HG03469 (cell line): ENCODE data around the gene P3H2.
"Not testable (repeated sequence)": the region's sequence is repeated elsewhere in the genome, so short reads cannot be mapped to it uniquely, and the experiment has no call there.

Experiments used
- ATAC-seq: cut with Tn5 transposase; IDR thresholded peaks from one replicate; pipeline ENCODE4 v1.9.1; 2021; ENCODE audit warnings: mild to moderate bottlenecking, moderate library complexity, moderate number of reproducible peaks; ENCODE audit not compliant: unreplicated experiment

Gene P3H2

DNA sequence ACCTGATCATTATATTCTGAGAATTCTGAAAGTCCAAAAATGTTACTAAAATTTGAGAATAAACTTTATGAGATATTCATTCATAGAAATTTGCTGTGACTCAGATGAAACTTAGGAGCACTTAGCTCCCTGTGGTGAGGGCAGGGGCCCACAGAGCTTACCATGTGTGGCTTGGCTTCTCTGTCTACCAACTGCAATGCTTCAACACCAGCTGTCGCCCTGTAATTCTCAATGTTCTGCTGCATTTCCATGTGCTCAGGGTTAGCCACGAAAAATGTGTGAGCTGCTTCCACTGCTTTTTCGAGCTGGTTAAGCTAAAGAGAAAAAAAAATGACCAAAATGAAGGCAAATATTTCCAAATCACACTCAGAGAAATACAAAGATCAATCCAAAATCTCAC, 125.6 kb downstream of the P3H2 start:
- no peak for ATAC-seq

DNA sequence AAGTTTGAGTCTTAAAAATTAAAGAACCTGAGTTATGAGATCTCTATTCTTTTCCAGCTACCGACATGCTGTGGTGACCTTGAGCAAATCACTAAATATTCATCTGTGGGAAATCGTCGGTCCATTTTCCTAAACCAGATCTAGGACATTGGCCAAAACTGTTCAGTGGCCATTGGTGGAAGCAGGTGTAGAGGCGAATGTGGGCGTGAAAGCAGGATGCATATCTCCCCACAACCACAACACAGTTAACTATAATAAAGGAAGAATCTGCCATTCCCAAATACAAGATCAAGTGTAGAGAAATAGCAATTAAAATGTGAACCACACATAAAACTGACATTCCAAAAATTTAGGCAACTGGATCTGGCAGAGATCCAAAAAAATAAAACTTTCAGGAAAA, 129.9 kb downstream of the P3H2 start:
- ATAC-seq: no peak

DNA sequence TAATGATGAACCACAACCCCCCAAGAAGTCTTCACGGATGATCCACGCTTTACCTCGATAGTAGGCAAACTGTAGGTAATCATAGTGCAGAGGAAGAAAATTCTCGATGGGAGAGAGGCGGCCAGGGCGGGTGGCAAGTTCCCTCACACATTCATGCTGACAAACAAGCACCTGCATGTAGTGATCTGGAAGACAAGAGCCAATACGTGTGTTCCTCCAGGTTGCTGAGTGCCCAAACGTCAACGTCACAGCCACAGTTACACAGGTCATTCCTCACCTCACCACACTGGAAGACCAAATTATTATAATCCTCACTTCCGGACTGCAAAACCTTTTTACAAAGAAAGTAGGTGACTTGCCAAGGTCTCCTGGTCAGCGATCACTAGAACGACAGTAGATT, 131.8 kb downstream of the P3H2 start:
- no peak for ATAC-seq

DNA sequence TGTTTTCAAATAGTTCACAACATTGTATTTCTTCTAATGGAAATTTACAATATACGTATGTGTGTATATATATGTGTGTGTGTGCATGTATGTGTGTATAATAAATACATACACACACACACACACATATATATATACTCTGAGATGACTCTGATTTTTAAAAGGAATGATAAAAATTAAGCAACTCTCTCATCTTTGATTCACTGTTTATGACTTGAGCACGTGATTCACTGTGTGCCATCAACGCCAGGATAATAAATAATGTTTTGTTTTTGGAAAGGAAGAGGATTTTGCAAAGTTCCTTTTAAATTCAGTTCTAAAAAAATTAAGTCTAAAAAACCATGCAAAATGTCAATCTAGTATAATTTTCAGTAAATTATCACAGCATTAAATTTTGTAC, 132.4 kb downstream of the P3H2 start:
- ATAC-seq: no peak

DNA sequence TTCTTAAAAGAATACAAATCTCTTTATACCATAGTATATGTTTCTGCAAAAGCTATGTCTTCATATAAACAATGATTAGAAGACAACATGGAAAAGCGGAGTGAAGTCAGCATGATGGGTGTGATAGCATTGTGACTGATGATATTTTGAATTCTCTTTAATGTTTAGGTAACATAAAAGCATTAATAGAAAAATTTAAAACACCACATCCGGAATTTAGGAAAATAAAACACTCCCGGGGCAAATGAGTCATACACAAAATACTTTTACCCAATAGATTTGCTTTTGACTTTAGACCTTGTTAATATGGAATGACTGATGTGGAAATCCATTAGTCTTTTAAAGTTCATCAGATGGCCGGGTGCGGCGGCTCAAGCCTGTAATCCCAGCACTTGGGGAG, 134.7 kb downstream of the P3H2 start:
- ATAC-seq: no peak

DNA sequence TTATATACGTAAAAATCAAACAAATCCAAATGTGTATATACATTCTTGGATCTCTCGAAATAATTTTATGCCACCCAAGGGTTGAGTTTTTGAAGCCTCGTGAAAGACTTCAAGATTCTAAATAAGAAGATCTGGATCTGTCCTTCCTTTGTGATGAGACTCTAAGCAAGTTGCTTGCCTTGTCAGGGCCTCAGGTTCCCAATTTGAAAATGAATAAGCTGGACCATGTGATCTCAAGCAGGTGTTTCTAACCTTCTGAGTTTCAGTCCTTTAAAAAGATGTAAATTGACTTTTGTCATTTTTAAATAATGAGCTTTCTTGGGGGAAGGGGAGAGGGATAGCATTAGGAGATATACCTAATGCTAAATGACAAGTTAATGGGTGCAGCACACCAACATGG, 137.1 kb downstream of the P3H2 start:
- no peak for ATAC-seq

DNA sequence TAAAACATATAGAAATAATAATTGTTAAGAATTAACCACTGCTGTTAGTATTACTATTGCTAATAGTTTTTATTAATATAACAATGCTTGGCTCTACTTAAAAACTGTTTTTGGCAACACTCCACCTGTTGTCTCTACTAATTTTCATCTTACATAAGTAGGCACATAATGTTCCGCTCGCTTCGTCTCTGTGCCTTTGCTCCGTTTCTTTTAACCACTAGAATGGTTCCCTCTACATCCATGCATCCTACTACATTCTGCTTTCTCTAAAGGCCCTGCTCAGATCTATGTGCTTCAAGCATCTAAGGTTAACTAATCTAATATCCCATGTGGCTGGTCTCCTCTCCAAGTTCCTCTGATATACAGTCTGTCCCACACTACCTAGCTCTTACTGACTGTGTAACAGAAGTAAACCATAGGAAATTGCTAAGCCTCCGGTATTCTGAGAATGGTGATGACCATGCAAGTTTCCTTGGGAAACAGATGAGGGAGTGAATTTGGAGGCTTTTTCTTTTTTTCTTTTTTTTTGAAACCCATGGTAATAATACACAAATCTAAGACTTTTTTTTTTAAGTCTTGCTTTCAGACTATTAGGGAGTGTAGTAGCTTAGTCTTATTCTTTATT, 138.3 kb downstream of the P3H2 start:
- no peak for ATAC-seq

DNA sequence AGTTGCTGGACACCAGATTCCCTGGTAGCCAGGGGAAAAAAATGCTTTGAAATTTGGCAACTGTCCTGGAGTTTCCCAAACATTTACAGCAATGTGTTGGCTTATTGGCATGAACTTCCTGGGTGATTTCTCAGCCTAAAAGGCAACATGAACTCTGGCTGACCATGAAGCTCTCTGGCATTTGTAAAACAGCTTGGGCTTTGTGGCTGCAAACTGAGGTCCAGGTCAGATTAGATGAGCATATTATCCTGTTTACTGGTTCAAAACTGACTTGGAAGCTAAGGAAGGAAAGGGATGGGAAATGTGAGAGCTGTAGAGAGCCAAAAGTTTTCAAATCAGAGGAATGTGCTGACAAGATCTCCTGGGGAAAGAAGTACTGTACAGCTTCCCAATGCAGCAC, 139.0 kb downstream of the P3H2 start:
- ATAC-seq: no peak

DNA sequence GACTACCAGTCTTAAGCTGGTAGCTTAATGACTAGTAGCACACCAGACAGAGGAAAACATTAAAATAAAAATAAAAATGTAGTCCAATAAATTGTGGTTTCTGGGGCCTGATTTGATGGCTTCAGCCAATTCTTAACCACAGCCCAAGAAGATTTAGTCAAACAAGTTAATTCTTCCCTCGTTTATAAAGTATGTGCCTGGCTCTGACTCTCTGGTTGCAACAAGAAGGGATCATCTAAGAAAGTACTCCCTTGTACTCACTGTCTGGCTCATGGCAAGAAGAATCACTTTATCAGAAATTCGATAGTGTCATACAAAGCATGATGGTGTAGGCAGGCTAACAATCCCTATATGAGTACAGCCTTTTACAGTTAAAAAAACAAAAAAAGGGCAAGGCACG, 141.9 kb downstream of the P3H2 start:
- ATAC-seq: no peak

DNA sequence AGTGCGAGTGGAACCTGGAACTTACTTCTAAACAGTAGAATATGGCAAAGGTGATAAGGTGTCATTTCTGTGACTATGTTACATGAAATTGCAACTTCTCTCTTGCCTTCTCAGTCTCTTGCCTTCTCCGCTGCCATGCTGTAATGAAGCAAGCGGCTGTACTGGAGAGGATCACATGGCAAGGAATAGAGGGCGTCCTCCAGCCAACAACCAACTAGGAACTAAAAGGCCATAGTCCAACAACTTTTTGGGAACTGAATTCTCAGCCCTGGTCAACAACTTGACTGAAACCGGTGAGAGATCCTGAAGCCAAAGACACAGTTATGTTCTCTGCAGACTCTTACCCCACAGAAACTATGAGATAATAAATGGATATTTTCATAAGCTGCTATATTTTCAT, 143.5 kb downstream of the P3H2 start:
- no peak for ATAC-seq

DNA sequence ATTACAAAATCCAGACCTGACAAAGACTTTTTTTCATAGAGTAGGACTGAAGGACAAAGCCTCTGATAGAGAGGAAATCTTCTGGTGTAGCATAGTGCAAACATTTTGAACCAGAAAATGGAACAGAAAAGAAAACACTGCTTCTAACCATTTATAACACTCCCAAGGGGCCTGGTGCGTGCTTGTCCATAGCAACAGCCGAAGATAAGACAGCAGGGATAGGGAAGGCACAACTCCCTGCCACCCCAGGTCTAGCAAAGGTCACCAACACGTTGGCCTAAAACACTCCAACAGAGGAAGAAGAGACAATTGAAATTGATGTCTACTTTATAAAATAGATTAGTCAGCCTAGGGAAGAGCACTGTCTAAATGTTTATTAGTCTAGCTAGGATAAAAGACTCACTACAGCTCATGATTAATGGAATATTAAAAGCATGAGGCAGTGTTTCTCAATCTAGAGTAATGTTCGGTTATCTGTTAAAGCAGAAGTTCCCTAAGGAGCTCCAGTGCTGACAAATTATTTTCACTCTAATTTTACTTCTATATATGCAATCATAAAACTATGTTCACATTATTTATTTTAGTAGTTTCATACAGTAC, 145.2 kb downstream of the P3H2 start:
- no peak for ATAC-seq

DNA sequence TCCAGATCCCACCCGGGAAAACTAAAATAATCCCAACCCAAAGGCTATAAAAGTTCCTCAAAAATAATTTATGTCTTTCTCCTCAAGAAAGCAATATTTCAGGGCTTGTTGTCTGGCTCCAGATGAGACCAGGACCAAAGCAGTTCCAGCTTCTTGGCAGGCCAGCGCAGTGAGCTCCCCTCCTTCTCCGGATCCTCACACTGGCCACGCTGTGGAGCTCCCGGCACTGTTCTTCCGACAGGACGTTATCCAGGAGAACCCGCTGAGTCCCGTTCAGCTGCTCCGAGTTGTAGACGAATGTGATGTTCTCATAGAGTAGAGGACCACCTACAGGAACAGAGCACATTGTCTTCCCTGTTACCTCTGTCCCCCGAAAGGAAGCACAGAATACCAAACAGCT, 146.3 kb downstream of the P3H2 start:
- ATAC-seq: no peak

DNA sequence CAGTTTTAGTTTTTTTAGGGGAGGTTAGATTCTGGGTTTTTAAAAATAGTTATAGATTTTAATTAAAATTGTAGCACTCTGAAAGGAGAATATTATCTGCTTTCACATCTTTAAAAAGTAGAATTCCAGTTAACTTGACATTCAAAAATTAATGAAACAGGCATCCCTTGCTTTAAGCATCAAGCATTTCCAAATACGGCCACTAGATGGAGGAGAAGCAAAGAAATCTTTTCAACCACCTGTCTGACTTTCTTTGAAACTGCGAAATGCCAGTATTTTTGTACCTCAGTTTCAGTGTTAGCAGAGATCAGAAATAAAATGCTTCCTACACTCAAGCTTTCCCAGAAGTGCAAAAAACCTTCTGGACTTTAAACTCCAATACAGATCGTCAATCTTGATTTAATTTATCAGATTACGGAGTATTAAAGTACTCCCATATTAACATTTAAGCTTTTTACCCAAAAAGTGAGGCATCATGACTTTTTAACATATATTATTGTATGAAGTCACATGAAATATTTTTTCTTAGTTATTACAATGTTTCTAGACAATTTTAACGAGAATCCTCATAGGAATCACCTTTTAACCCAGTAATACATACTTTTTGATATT, 153.3 kb downstream of the P3H2 start:
- no peak for ATAC-seq

DNA sequence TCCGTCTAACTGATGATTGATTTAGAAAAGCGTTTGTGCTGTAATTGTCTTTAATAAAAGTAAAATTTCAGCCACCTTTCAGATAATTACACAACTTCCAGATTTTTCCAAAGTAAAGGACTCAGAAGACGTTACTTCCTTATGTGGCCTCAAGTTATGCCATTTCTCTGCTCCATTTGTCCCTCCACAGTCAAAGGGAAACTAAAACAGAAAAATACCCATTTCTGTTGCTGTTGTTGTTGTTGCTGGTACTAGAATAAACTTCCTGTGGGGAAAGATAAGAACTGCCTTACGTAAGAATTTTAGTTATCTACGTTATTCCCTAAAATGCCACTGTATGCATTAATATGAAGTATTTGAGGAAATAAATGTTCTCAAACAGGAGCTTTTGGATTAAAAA, 153.9 kb downstream of the P3H2 start:
- ATAC-seq: no peak

DNA sequence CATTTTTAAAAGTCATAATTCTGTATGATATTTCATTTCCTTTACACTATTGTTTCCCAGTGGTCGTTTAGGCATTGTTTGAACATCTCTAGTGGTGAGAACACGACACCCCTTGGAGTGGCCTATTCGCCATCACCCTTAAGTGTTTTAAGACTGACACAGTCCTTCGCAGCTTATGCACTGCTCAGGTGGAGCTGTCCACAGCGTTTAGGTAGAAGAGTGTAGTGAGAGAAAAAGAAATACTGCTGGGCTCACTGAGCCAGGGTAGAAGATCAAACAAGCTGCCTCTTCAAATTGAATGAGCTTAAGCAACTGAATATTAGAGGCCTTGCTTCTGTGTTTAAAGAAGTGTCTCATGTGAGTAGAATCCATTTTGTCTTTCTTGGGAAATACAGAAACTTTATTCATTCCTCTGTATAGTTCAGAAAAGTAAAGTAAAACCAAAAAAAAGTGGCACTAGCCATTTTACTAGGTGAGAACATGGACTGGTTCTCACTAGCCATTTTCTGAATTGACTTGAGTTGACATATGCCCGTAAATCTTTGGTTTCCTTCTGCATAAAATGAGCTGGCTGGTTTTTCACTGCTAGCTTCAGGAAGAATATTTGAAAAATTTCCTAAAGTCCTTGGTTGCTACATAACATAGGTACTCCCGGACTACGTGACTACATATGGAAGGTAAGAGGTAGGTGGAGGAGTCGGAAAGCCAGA, 155.9 kb downstream of the P3H2 start:
- no peak for ATAC-seq

DNA sequence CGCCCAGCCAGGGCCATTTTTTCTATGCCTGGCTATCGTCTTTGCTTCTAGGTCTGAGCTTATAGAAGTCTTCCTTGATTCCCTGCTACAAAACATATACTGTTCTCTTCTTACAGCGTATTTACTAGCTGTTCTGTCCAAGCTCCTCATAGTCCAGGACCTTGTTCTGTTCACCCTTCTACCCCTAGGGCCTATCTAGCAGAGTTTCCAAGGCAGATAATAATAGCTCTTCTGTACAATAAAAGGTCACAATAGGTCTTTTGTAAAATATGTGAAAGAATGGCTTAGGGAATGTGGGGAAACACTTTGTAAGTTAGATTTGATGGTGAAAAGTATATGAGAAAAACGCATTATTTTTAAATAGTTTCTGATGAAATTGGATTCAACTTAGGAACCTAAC, 158.2 kb downstream of the P3H2 start:
- no peak for ATAC-seq

DNA sequence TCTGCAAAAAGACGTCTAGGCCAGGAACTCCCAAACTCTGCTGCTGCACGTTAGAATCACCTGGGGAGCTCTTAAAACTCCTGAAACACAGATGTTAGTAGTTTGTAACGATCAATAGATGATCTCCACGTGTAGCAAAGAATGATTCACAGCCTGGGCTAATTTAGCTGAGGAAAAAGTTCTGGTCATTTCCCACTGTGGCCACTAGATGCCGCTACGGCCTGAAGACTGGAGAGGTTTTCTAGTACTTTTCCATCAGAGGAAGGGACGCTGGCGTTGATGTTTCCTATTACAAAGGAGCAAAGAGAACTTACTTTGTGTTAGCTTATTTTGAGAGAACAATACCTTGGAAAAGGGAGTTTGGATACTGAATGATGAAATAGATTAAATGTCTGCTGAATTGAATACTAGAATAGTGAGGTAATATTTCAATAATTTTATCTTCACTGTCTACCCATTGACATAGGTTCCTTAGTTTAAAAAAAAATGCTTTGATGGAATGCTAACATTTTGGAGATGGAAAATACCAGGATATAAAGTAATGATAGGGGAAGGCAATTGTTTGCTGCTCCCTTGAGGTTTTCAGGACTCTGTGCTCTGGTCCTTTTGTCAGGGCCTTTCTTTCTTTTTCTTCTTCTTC, 159.1 kb downstream of the P3H2 start:
- ATAC-seq: peak; percentile 73

DNA sequence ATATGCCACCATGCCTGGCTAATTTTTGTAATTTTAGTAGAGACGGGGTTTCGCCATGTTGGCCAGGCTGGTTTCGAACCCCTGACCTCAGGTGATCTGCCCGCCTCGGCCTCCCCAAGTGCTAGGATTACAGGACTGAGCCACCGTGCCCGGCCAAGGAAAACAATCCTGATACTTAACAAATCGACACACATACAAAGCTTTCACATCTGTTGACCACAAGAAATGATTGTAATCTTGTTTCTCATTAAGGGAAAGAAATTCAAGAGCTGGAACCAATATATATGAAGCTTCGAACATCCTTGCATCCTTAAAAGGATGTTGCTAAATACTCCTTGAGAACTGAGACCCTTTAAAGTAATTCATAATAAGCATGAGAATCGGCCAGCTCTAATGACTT, 159.6 kb downstream of the P3H2 start:
- ATAC-seq: not testable (repeated sequence)

DNA sequence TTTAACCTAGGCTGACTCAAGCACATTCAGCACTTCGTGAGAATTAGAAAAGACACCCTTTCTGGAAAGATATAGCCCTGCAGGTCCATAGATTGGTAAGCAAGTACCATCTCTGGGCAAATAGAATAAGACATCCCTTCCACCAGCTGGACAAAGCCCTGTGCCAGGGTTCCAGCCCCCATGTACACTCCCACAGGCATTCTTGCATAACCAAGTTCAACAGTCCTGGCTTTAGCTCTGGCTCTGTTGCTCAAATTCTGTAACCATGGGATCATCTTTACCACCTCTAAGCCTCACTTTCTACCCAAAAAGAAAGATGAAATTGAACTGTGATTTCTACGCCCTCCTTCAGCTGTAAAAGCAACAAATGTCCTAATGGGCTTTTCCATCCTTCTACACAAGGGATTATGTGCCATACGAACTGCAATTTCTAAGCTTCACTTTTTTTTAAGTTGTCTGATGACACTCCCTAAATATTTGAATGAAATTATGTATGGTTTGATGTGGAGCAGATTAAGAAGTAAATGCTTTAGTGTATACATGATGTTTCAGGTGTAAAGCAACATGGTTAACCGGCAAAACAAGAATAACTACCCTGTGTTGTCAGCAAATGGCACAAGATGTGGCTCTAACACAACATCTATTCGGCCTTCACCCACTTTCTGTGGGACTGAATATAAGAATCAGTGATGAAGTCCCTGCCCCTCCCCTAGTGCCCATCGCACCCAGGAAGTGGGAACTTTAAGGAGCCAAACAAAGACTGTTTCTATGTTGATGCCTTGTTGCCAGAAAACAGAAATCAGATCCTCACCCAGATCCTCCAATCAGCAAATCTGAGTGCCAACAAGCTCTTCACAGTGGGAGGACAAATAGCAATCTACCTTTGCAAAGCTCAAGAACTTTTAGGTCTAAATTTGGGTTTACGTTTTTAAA, 165.7 kb downstream of the P3H2 start:
- ATAC-seq: no peak

DNA sequence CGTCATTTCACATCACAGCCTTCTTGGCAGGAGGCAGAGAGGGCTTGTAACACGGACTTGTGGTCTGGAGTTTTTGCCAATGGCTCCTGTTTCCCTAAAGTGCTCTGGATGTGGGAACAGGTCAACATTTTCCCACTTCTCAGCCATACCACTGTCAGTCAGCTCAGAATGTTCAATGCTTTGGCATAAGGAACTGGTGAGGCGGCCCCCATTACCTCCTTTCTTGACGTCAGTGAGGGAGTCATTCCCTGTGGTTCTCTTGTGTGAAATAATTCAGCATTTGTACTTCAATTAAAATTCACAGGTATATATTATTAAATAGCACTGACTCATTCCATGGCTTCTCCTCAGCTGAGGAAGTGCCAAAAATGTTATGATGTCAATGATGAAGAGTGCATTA, 167.1 kb downstream of the P3H2 start:
- ATAC-seq: no peak

DNA sequence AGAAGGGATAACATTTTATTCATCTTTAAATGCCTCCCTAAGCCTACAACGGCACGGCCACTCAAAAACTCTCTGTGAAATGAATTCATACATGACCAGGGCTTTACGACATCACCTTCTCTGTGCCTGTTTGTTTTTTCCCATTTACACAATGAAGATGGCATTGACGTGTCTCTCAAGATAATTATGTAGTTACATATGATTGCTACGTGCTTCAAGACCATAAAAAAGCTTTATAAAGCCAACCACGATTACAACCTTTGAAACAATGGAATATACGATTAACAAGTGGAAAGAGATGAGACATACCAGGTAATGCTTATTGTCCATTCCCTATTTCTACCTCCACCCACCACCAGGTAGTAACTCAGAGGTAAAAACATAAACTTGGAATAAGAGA, 168.4 kb downstream of the P3H2 start:
- ATAC-seq: no peak
